Fibroblast of lung (primary cell): ENCODE data around the gene FHIP1B. TPM values are rescaled to one million over a fixed set of nuclear protein-coding genes. Genes with fewer than 3 reads are reported as not detected.

ENCODE experiments used
- DNase-seq, 2 donors: peaks; one replicate each; pipeline versions ENCODE4 v3.0.0 to v3.0.0-alpha.2; 2010; ENCODE audit warnings: low read depth in 2 of 2
- H2AFZ ChIP-seq: 2 replicates; pipeline ENCODE4 v1.5.1; 2012; ENCODE audit warnings: low read length, control low read depth, inconsistent platforms
- H3K27ac ChIP-seq: 2 replicates; pipeline ENCODE4 v1.5.1; 2011; ENCODE audit warnings: low read length, control low read depth; ENCODE audit not compliant: insufficient read depth
- H3K27me3 ChIP-seq: 2 replicates; pipeline ENCODE4 v1.5.1; 2011; ENCODE audit warnings: mild to moderate bottlenecking, low read length; ENCODE audit not compliant: control insufficient read depth, insufficient read depth
- H3K36me3 ChIP-seq: 2 replicates; pipeline ENCODE4 v1.5.1; 2011; ENCODE audit warnings: low read length; ENCODE audit not compliant: control insufficient read depth, insufficient read depth
- H3K4me1 ChIP-seq: 2 replicates; pipeline ENCODE4 v1.5.1; 2011; ENCODE audit warnings: low read length; ENCODE audit not compliant: control insufficient read depth, insufficient read depth; ENCODE audit errors: extremely low read depth
- H3K4me2 ChIP-seq: 2 replicates; pipeline ENCODE4 v1.5.1; 2011; ENCODE audit warnings: low read length, control low read depth; ENCODE audit not compliant: insufficient read depth; ENCODE audit errors: extremely low read depth
- H3K4me3 ChIP-seq, 4 experiments: fragments of 200-600 bp in 1 of 4; sonication (generic) in 1 of 4; replicated peaks in 1 of 4; 2 replicates each; pipeline ENCODE4 v1.5.1; 2011 to 2016; ENCODE audit warnings: low read length in 4 of 4, low read depth in 3 of 4, mild to moderate bottlenecking in 3 of 4, control low read depth in 2 of 4, inconsistent platforms in 1 of 4, mixed read lengths in 1 of 4; ENCODE audit not compliant: insufficient read depth in 1 of 4; ENCODE audit errors: control extremely low read depth in 1 of 4
- H3K79me2 ChIP-seq: 2 replicates; pipeline ENCODE4 v1.5.1; 2012; ENCODE audit warnings: mild to moderate bottlenecking, low read length, inconsistent platforms; ENCODE audit not compliant: control insufficient read depth, insufficient read depth
- H3K9ac ChIP-seq: 2 replicates; pipeline ENCODE4 v1.5.1; 2011; ENCODE audit warnings: mild to moderate bottlenecking, low read length, control low read depth; ENCODE audit not compliant: insufficient read depth
- H3K9me3 ChIP-seq: 2 replicates; pipeline ENCODE4 v1.5.1; 2012; ENCODE audit warnings: low read depth, low read length; ENCODE audit not compliant: control insufficient read depth, insufficient read depth
- H4K20me1 ChIP-seq: 2 replicates; pipeline ENCODE4 v1.5.1; 2011; ENCODE audit warnings: low read length; ENCODE audit not compliant: control insufficient read depth, insufficient read depth; ENCODE audit errors: extremely low read depth
- EZH2 ChIP-seq: IDR thresholded peaks from 2 replicates; pipeline ENCODE4 v1.5.1; 2012; ENCODE audit warnings: low read length, control low read depth, mild to moderate bottlenecking; ENCODE audit errors: missing control alignments
- polyA plus RNA-seq, 2 donors: library from polyadenylated mRNA; depleted of rRNA in 1 of 2; stranded (reverse) in 1 of 2; unstranded in 1 of 2; fragments of >200 nt; gene quantifications; 2 replicates each; pipeline ENCODE4 v1.2.1, GENCODE V29; 2011 to 2012; ENCODE audit warnings: missing spikeins in 1 of 2
- total RNA-seq: library from RNA; depleted of rRNA; stranded (reverse); fragments of >200 nt; gene quantifications from 2 replicates; pipeline ENCODE4 v1.2.1, GENCODE V29; 2014
- TF ChIP-seq, protein P1 (sequence below), 2 donors: IDR thresholded peaks in 1 of 2; conservative IDR thresholded peaks in 1 of 2; 1 replicate in 1 of 2; 2 replicates in 1 of 2; pipeline ENCODE4 v1.5.1; 2011 to 2012; ENCODE audit warnings: low read length in 2 of 2, control low read depth in 1 of 2, inconsistent platforms in 1 of 2, low read depth in 1 of 2, mild to moderate bottlenecking in 1 of 2

FHIP1B gene
- total and polyA plus RNA-seq, 2 donors (not counting 1 experiment from before 2014, with no cell fraction given), result 9.2 to 15.4 TPM

DNA sequence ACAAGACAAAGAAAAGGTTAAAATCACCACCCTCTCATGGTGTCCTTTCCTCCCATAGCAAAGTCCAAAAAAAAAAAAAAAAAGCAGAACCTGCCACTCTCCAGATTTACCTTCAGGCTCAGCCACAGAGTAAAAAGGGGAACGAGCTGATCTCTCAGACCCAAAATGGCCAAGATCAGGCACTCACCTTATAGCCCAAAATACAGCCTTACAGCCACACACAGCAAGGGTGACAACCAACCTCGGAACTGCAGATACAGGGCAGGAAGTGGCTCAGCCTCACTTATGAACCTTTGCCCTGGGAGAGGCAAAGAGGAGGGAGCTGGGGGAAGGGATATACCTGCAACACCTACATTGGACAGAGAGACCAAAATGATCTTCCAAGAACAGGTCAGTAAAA is 4.5 kb downstream of the FHIP1B start:
- H4K20me1 ChIP-seq, result no peaks in the 10 kb centered on the region
- H3K4me1 ChIP-seq, result no peaks in the 10 kb centered on the region
- H3K79me2 ChIP-seq, result peaks cover 32% of the 10 kb centered on the region
- H3K4me2 ChIP-seq, result no peak overlapping the region
- H3K27ac ChIP-seq, result no peak overlapping the region
- no peak for DNase-seq
- no peak for TF ChIP-seq EZH2
- TF ChIP-seq, protein P1, sequence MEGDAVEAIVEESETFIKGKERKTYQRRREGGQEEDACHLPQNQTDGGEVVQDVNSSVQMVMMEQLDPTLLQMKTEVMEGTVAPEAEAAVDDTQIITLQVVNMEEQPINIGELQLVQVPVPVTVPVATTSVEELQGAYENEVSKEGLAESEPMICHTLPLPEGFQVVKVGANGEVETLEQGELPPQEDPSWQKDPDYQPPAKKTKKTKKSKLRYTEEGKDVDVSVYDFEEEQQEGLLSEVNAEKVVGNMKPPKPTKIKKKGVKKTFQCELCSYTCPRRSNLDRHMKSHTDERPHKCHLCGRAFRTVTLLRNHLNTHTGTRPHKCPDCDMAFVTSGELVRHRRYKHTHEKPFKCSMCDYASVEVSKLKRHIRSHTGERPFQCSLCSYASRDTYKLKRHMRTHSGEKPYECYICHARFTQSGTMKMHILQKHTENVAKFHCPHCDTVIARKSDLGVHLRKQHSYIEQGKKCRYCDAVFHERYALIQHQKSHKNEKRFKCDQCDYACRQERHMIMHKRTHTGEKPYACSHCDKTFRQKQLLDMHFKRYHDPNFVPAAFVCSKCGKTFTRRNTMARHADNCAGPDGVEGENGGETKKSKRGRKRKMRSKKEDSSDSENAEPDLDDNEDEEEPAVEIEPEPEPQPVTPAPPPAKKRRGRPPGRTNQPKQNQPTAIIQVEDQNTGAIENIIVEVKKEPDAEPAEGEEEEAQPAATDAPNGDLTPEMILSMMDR (conservative IDR thresholded peaks at IDR 0.05 in 1 of 2, IDR thresholded peaks at IDR 0.05 in 1 of 2; ENCODE audit: low read depth in 1 of 2, low read length in 2 of 2), result no peak
- H2AFZ ChIP-seq, result no peak overlapping the region
- no peaks in the 10 kb centered on the region for H3K27me3 ChIP-seq
- H3K4me3 ChIP-seq, result no peak overlapping the region
- H3K36me3 ChIP-seq, result no peaks in the 10 kb centered on the region
- no peaks in the 10 kb centered on the region for H3K9me3 ChIP-seq
- H3K9ac ChIP-seq, result no peak overlapping the region

DNA sequence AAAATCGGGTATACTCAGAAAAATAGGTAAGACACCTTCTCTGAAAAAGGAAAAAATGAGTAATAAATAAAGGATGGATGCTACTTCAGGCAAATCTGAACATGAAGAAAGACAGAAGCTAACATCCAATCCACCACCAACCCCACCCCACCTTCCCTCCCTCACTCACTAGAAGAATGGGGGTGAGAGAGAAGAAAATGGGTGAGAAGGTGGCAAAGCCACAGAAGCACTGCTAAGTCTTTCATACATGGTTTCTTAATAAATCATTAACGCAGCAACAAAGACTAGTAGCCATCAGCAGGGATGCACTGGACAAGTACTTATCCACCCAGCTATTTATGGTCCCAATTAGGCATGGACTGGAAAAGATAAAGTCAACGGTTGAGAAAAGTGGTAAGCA is 5.9 kb downstream of the FHIP1B start:
- no peaks in the 10 kb centered on the region for H4K20me1 ChIP-seq

DNA sequence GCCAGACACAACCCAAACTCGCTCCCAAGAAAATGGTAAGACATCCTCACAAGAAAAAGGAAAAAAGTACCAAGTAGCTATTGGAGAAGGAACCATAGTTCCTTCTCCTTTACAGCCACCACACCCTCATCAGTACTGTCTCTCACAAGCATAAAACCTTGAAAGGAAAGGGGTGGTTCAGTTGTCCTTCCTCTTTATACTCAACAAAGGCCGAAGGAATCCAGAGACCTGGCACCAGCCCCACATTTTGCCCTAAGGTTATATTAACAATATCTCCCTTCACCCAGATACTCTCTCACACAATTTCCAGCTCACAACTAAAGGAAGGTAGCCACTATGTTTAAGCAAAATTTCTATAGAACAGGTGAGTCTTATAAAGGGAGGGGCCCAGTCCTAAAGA is 8.5 kb downstream of the FHIP1B start:
- Histone ChIP-seq H3K9ac (no peak overlapping the region), H2AFZ (no peak overlapping the region), H3K36me3 (peaks cover 2% of the 10 kb centered on the region), H3K4me1 (no peaks in the 10 kb centered on the region), H3K4me3 (no peak overlapping the region), H3K9me3 (no peaks in the 10 kb centered on the region), H3K4me2 (no peak overlapping the region), H3K79me2 (peaks cover 9% of the 10 kb centered on the region), H3K27me3 (no peaks in the 10 kb centered on the region), H3K27ac (no peak overlapping the region), H4K20me1 (no peaks in the 10 kb centered on the region)
- TF ChIP-seq, protein P1 (conservative IDR thresholded peaks at IDR 0.05 in 1 of 2, IDR thresholded peaks at IDR 0.05 in 1 of 2; ENCODE audit: low read depth in 1 of 2, low read length in 2 of 2), result no peak
- TF ChIP-seq EZH2, result no peak
- DNase-seq, result no peak

More for the DNA sequence above, 5.9 kb downstream of the FHIP1B start:
- H2AFZ ChIP-seq, result no peak overlapping the region
- H3K4me1 ChIP-seq, result no peaks in the 10 kb centered on the region
- TF ChIP-seq, protein P1 (conservative IDR thresholded peaks at IDR 0.05 in 1 of 2, IDR thresholded peaks at IDR 0.05 in 1 of 2; ENCODE audit: low read depth in 1 of 2, low read length in 2 of 2), result no peak
- TF ChIP-seq EZH2, result no peak
- no peak overlapping the region for H3K4me2 ChIP-seq
- no peak overlapping the region for H3K4me3 ChIP-seq
- no peak overlapping the region for H3K9ac ChIP-seq
- no peaks in the 10 kb centered on the region for H3K9me3 ChIP-seq
- no peak overlapping the region for H3K27ac ChIP-seq
- peaks cover 25% of the 10 kb centered on the region for H3K79me2 ChIP-seq
- DNase-seq, result no peak
- H3K36me3 ChIP-seq, result peaks cover 2% of the 10 kb centered on the region
- no peaks in the 10 kb centered on the region for H3K27me3 ChIP-seq
